SU-DHL-6 (cell line): ENCODE data around the gene HOXA7.

Experiments
- H2AFZ ChIP-seq: fragments of 200-600 bp; sonication (generic); 2 replicates; pipeline ENCODE4 v1.6.1; 2014; ENCODE audit warnings: low read depth, mild to moderate bottlenecking, moderate library complexity, mixed read lengths, antibody characterized with exemption, low read length; ENCODE audit not compliant: severe bottlenecking
- H3F3A ChIP-seq: fragments of 200-600 bp; shearing (Covaris generic); 2 replicates; pipeline ENCODE4 v1.6.0; 2016; ENCODE audit warnings: antibody characterized with exemption, mild to moderate bottlenecking; ENCODE audit not compliant: insufficient read depth
- H3K27ac ChIP-seq: fragments of 200-600 bp; sonication (generic); 2 replicates; pipeline ENCODE4 v1.5.1; 2016; ENCODE audit warnings: low read depth, mild to moderate bottlenecking, low read length, moderate library complexity, mixed read lengths
- H3K27me3 ChIP-seq: fragments of 200-600 bp; sonication (generic), shearing (Covaris generic); 2 replicates; pipeline ENCODE4 v1.6.0; 2014; ENCODE audit warnings: mild to moderate bottlenecking, low read length
- H3K36me3 ChIP-seq: fragments of 200-600 bp; sonication (generic); 2 replicates; pipeline ENCODE4 v1.6.1; 2014; ENCODE audit warnings: mild to moderate bottlenecking, low read length, mixed read lengths
- H3K4me2 ChIP-seq: fragments of 300-600, 200-600 bp; shearing (Covaris generic), sonication (generic); 2 replicates; pipeline ENCODE4 v1.6.0; 2014; ENCODE audit warnings: low read length, low read depth, mild to moderate bottlenecking; ENCODE audit not compliant: poor library complexity, severe bottlenecking
- H3K4me3 ChIP-seq: fragments of 200-600 bp; sonication (generic); 2 replicates; pipeline ENCODE4 v1.5.1; 2014; ENCODE audit warnings: antibody characterized with exemption, low read length, mild to moderate bottlenecking, mixed read lengths; ENCODE audit not compliant: insufficient read depth, poor library complexity, severe bottlenecking
- H3K79me2 ChIP-seq: fragments of 200-600 bp; sonication (generic); 2 replicates; pipeline ENCODE4 v1.6.1; 2014; ENCODE audit warnings: mild to moderate bottlenecking, low read length, moderate library complexity; ENCODE audit not compliant: insufficient read depth
- H3K9ac ChIP-seq: fragments of 200-600 bp; sonication (generic); 2 replicates; pipeline ENCODE4 v1.7.0; 2014; ENCODE audit warnings: mild to moderate bottlenecking, low read length
- H3K9me2 ChIP-seq: fragments of 200-600 bp; sonication (generic); replicated peaks from 2 replicates; pipeline ENCODE4 v1.6.1; 2014; ENCODE audit warnings: low read length; ENCODE audit not compliant: insufficient read depth
- H3K9me3 ChIP-seq: fragments of 200-600 bp; sonication (generic); 2 replicates; pipeline ENCODE4 v1.6.1; 2014; ENCODE audit warnings: low read length, mixed read lengths; ENCODE audit not compliant: insufficient read depth
- H4K20me1 ChIP-seq: fragments of 200-600 bp; sonication (generic); 2 replicates; pipeline ENCODE4 v1.6.1; 2014; ENCODE audit warnings: low read depth, mild to moderate bottlenecking, antibody characterized with exemption, low read length, moderate library complexity, mixed read lengths
- EZH2phosphoT487 ChIP-seq: fragments of 200-600 bp; sonication (generic), shearing (Covaris generic); conservative IDR thresholded peaks from 2 replicates; pipeline ENCODE4 v1.6.1; 2018; ENCODE audit warnings: mild to moderate bottlenecking, antibody characterized with exemption, low read length, moderate library complexity, mixed read lengths
- TF ChIP-seq, protein P1 (sequence below): fragments of 200-600 bp; sonication (generic); IDR thresholded peaks from one replicate; pipeline ENCODE4 v1.5.1; 2017; ENCODE audit warnings: antibody characterized with exemption, mild to moderate bottlenecking, low read length, moderate library complexity; ENCODE audit not compliant: insufficient read depth, poor library complexity, severe bottlenecking

HOXA7 gene

GRCh38 chr7:27175626-27176523 is 19.4 kb upstream of the HOXA7 start:
- Histone ChIP-seq H3K27me3 (no peaks in the 10 kb centered on the region), H3K9ac (no peak overlapping the region), H2AFZ (no peak overlapping the region), H3K4me2 (no peak overlapping the region), H3K79me2 (no peaks in the 10 kb centered on the region), H3K4me3 (no peak overlapping the region), H3F3A (no peaks in the 10 kb centered on the region), H4K20me1 (no peaks in the 10 kb centered on the region), H3K9me3 (no peaks in the 10 kb centered on the region), H3K9me2 (no peaks in the 10 kb centered on the region), H3K27ac (no peak overlapping the region), H3K36me3 (no peaks in the 10 kb centered on the region)
- TF ChIP-seq, protein P1, sequence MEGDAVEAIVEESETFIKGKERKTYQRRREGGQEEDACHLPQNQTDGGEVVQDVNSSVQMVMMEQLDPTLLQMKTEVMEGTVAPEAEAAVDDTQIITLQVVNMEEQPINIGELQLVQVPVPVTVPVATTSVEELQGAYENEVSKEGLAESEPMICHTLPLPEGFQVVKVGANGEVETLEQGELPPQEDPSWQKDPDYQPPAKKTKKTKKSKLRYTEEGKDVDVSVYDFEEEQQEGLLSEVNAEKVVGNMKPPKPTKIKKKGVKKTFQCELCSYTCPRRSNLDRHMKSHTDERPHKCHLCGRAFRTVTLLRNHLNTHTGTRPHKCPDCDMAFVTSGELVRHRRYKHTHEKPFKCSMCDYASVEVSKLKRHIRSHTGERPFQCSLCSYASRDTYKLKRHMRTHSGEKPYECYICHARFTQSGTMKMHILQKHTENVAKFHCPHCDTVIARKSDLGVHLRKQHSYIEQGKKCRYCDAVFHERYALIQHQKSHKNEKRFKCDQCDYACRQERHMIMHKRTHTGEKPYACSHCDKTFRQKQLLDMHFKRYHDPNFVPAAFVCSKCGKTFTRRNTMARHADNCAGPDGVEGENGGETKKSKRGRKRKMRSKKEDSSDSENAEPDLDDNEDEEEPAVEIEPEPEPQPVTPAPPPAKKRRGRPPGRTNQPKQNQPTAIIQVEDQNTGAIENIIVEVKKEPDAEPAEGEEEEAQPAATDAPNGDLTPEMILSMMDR: no peak
- TF ChIP-seq EZH2phosphoT487: no peak

- TF ChIP-seq EZH2phosphoT487: no peak
- TF ChIP-seq, protein P1: no peak
- no peak overlapping the region for H3K27ac ChIP-seq
- H3K4me3 ChIP-seq: no peak overlapping the region
- H2AFZ ChIP-seq: no peak overlapping the region
- no peaks in the 10 kb centered on the region for H3K27me3 ChIP-seq
- no peak overlapping the region for H3K4me2 ChIP-seq
- no peaks in the 10 kb centered on the region for H3F3A ChIP-seq
- no peaks in the 10 kb centered on the region for H3K79me2 ChIP-seq
- no peaks in the 10 kb centered on the region for H3K36me3 ChIP-seq
- H3K9me2 ChIP-seq: no peaks in the 10 kb centered on the region
- H3K9me3 ChIP-seq: no peaks in the 10 kb centered on the region
- no peak overlapping the region for H3K9ac ChIP-seq
- H4K20me1 ChIP-seq: no peaks in the 10 kb centered on the region
These were observed 18.6 kb upstream of the HOXA7 start for GRCh38 chr7:27174874-27175625.

DNA sequence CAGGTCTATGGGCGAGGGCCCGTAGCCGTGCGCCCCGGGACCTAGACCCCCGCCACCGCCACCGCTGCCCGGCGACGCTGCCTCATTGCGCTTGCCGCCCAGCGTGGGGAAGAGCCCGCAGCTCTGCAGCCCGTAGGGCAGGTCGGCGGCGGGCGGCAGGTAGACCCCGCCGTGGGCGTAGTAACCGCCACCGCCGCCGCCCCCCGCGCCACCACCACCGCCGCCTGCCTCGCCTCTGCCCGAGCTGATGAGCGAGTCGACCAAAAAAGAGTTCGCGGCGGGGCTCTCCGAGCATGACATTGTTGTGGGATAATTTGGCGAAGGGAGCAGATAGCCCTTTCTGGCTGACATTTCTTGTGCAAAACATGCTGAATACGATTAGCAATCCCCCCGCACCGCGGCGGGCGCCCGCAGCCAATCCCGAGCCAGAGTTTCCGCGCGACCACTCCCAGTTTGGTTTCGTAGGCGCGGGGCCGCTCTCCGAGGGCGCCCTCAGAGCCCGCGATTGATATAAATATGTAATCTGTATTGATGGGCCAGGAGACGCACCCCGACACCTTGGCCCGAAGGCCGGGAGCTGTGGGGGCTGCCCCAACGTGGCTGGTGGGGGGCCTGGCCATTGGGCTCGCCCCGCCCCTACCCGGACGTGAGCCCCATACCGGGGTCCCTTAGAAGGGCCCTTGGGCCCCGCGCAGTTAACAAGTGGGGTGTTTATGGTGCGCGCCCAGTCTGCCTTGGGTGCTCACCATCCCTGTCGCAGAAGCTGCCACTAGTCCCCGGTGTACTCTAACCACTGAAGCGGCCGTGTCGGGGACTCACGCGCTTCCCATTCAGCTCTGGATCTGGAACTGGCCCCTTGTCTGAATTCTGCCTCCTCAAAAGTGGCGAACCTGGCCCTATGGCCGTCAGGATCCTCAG is 17.7 kb upstream of the HOXA7 start, which contains the start of gene HOXA10:
Gene HOXA10, minus strand, starts transcription at position 365 of the 918 bp plus-strand sequence. Its CDS starts 14 bp downstream, at position 351.
- H2AFZ ChIP-seq: no peak within 1 kb of the TSS
- no peaks in the 10 kb centered on the region for H3K79me2 ChIP-seq
- H3K27ac ChIP-seq: no peak within 1 kb of the TSS
- H3K9me3 ChIP-seq: no peaks in the 10 kb centered on the region
- TF ChIP-seq, protein P1: no peak
- no peak for TF ChIP-seq EZH2phosphoT487
- no peaks in the 10 kb centered on the region for H3K9me2 ChIP-seq
- H3K27me3 ChIP-seq: no peaks in the 10 kb centered on the region
- no peaks in the 10 kb centered on the region for H4K20me1 ChIP-seq
- H3K9ac ChIP-seq: no peak within 1 kb of the TSS
- no peak within 1 kb of the TSS for H3K4me2 ChIP-seq
- no peaks in the 10 kb centered on the region for H3F3A ChIP-seq
- no peaks in the 10 kb centered on the region for H3K36me3 ChIP-seq
- no peak within 1 kb of the TSS for H3K4me3 ChIP-seq
